ENCODE data around the gene OVOL2.
"Not testable (repeated sequence)": the region's sequence is repeated elsewhere in the genome, so short reads cannot be mapped to it uniquely, and the experiment has no call there.

The OVOL2 gene

GRCh38 chr20:18057101-18057993, at the start of gene OVOL2:
Gene OVOL2 (minus strand): TSS chr20:18057916. CDS start chr20:18057634, 282 bp downstream.
- DNase-seq (ENCODE audit: low read depth, low spot score) = no peak

- DNase-seq (ENCODE audit: low read depth, low spot score) = no peak
These were observed 45.8 kb upstream of the OVOL2 start for GRCh38 chr20:18103497-18103896.

GRCh38 chr20:18101125-18101810, 43.6 kb upstream of the OVOL2 start:
- DNase-seq (ENCODE audit: low read depth, low spot score) = no peak

DNA sequence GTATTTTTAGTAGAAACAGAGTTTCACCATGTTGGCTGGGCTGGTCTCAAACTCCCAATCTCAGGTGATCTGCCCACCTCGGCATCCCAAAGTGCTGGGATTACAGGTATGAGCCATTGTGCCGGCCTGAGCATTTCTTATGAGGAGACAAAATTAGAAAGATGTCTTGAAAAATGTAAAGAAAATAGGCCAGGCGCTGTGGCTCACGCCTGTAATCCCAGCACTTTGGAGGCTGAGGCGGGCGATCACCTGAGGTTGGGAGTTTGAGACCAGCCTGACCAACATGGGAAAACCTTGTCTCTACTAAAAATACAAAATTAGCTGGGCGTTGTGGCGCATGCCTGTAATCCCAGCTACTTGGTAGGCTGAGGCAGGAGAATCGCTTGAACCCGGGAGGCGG, 42.9 kb upstream of the OVOL2 start:
- not testable (repeated sequence) for DNase-seq (ENCODE audit: low read depth, low spot score)

- no peak for DNase-seq (ENCODE audit: low read depth, low spot score)
These were observed 36.5 kb upstream of the OVOL2 start for GRCh38 chr20:18094191-18094590.

GRCh38 chr20:18093388-18093787, 35.7 kb upstream of the OVOL2 start:
- DNase-seq (ENCODE audit: low read depth, low spot score) = no peak

GRCh38 chr20:18092890-18093289, 35.2 kb upstream of the OVOL2 start:
- no peak for DNase-seq (ENCODE audit: low read depth, low spot score)

GRCh38 chr20:18091623-18092022, 33.9 kb upstream of the OVOL2 start:
- no peak for DNase-seq (ENCODE audit: low read depth, low spot score)

GRCh38 chr20:18090477-18090876, 32.8 kb upstream of the OVOL2 start:
- DNase-seq (ENCODE audit: low read depth, low spot score) = no peak

DNA sequence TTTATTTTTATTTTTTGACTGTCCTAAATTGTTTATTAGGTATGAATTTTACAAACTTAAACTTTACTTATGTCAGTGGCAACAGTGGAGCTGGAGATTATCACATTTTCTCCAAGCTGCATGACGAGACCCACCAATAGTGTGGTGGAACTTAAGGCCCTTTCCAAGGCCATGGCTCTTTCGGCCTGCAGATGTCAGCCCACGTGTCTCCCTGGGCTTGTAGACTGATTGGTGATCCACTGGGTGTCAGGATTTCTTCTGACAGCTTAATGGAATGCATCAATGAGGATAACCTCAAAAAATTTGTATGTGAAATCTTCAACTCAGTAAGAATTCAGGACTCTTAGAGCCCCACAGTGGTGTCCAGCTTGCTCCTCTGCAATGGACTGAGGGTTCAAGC, 32.3 kb upstream of the OVOL2 start:
- DNase-seq (ENCODE audit: low read depth, low spot score) = no peak

GRCh38 chr20:18088841-18089240, 31.1 kb upstream of the OVOL2 start:
- DNase-seq (ENCODE audit: low read depth, low spot score) = not testable (repeated sequence)

- not testable (repeated sequence) for DNase-seq (ENCODE audit: low read depth, low spot score)
These were observed 30.6 kb upstream of the OVOL2 start for GRCh38 chr20:18088298-18088697.

GRCh38 chr20:18087054-18087453, 29.3 kb upstream of the OVOL2 start:
- DNase-seq (ENCODE audit: low read depth, low spot score) = no peak

DNA sequence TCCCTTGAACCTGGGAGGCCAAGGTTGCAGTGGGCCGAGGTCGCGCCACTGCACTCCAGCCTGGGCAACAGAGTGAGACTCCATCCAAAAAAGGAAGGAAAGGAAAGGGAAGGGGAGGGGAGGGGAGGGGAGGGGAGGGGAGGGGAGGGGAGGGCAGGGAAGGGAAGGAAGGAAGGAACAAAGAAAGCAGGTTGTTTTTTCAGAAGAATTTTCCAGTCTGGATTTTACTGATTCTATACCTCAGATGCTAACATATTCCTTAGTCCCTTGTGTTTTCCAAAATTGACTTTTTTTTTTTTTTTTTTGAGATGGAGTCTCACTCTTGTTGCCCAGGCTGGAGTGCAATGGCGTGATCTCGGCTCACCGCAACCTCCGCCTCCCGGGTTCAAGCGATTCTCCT, 23.1 kb upstream of the OVOL2 start:
- DNase-seq (ENCODE audit: low read depth, low spot score) = not testable (repeated sequence)

- no peak for DNase-seq (ENCODE audit: low read depth, low spot score)
These were observed 22.1 kb upstream of the OVOL2 start for GRCh38 chr20:18079756-18080353.

- DNase-seq (ENCODE audit: low read depth, low spot score) = no peak
These were observed 19.4 kb upstream of the OVOL2 start for GRCh38 chr20:18077157-18077556.

DNA sequence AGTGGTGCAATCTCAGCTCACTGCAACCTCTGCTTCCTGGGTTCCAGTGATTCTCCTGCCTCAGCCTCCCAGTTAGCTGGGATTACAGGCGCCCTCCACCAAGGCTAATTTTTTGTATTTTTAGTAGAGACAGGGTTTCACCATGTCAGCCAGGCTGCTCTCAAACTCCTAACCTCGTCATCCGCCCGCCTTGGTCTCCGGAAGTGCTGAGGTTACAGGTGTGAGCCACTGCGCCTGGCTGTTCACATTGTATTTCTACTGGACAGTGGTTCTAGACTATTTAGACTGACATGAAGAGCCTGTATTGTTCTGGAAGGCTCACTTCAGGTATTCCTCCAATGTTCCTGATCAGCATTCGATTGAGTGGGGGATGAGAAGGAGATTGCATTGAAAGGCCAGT, 14.8 kb upstream of the OVOL2 start:
- no peak for DNase-seq (ENCODE audit: low read depth, low spot score)

GRCh38 chr20:18066421-18067333, 9.0 kb upstream of the OVOL2 start:
- no peak for DNase-seq (ENCODE audit: low read depth, low spot score)

DNA sequence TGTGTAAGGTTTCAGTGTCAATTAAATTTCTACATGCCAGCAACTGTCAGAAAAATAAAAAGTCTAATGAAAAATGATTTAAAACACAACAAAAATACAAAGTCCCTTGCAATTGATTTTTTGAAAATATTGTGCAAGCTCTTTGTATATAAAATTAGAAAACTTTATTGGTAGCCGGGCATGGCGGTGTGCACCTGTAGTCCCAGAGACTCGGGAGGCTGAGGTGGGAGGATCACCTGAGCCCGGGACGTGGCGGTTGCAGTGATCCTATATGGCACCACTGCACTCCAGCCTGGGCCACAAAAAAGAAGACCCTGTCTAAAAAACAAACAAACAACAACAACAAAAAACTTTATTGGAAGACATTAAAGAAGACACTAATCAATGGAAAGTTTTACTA, 6.0 kb upstream of the OVOL2 start:
- no peak for DNase-seq (ENCODE audit: low read depth, low spot score)

GRCh38 chr20:18059603-18060002, 1.9 kb upstream of the OVOL2 start:
- DNase-seq (ENCODE audit: low read depth, low spot score) = no peak

- DNase-seq (ENCODE audit: low read depth, low spot score) = no peak
These were observed 1.1 kb upstream of the OVOL2 start for GRCh38 chr20:18058661-18059467.
